GM21723 (cell line): ENCODE results near the gene SLC22A9.

Source experiments
- ATAC-seq: cut with Tn5 transposase; IDR thresholded peaks from one replicate; pipeline ENCODE4 v1.9.1; 2021; ENCODE audit warnings: mild to moderate bottlenecking, moderate library complexity; ENCODE audit not compliant: unreplicated experiment

Gene SLC22A9

DNA sequence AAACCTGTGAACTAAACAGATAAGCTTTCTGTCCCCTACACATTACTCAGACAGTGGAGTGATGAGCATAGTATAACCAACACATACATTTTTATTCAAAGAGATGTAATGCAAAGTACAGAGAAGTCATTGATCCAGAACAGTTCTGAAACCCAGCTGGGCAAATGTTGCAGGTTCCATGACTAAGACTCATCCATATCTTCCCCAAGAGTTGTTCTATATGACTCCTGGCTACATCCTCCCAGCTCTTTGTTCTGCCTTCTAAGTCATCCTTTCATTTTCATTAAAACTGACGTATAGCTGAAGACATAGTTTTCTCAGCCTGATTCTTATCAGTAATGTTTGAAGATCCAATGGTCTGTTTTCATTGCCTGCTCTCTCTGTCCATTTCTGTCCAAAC lies 74.1 kb downstream of the SLC22A9 start:
- ATAC-seq = no peak

DNA sequence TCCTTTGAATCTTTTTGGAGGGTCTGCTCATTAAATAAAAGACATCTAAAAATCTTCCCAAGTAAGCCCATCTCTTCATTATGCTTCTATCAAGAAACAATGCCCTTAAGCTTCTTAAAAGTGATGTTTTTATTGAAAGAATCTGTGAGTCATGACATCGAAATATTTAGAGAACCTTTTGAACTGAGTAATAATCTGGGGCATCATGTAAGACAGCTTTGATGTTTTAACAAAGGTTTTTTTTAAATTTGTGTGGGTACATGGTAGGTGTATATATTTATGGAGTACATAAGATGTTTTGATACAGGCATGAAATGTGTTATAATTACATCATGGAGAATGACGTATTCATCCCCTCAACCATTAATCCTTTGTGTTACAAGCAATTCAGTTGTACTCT lies 74.6 kb downstream of the SLC22A9 start:
- ATAC-seq = no peak

DNA sequence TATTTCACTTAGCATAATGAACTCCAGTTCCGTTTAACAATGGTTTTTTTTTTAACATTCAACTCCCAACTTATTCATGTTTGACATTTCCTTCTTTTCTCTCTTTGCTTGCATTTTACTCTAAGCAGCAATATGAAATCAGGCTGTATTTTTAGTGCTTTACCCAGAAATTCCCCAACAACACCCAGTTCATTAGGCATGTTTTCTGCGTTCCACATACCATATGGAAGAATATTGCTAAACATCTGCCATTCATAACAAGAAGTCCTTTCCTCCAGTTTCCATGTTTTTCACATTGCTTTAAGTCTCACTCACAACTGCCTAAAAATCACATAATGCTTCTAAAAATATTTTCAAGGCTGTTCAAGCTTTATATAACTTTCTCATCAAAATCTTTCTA lies 75.5 kb downstream of the SLC22A9 start:
- ATAC-seq = no peak

DNA sequence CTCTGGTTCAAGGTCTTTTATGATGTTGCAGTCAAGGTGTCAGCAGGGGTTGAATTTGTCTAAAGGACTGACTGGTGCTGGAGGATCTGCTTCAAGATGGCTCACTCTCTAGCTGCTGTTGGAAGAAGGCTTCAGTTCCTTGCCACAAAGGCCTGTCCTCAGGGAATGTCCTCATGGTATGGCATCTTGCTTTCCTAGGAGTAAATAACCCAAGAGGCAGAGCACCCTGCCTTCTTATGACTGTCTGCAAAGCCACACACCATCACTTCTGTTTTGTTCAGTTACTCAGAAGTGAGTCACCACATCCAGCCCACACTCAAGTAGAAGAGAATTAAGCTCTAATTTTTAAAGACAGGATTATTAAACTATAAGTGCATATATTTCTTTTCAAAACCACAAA lies 76.1 kb downstream of the SLC22A9 start:
- ATAC-seq = no peak

DNA sequence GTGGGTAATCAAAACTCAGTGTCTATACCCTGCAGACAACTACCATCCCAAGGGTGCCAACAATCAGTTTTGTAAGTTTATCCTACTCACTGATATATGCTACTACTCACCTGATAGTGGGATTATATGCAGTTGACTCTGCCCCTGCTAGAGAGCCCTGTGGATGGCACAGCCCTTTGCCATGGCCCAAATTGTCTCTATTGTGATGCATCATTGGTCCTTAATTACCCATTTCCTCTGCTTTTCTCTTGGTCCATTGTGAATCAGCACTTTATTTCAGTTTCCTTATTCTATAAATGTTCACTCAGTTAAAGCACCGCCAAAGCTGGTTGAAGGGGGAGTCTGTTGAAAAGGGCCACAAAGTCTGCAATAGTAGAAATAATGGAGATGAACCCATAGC lies 79.1 kb downstream of the SLC22A9 start:
- ATAC-seq = no peak

DNA sequence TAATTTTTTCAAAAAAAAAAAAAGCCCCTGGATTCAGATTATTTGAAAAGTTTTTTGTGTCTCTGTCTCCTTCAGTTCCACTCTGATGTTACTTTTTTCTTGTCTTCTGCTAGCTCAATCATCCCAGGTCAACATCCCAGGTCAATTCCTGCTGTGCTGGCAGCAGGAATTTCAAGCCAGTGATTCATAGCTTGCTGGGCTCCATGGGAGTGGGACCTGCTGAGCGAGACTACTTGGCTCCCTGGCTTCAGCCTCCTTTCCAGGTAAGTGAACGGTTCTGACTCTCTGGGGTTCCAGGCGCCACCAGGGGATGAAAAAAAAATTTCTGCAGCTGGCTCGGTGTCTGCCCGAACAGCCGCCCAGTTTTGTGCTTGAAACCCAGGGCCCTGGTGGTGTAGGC lies 90.0 kb downstream of the SLC22A9 start:
- no peak for ATAC-seq
